Mesothelial cell of epicardium (in vitro differentiated cells): ENCODE data around the gene PSMD3. TPM values are rescaled to one million over a fixed set of nuclear protein-coding genes. Genes with fewer than 3 reads are reported as not detected.

ENCODE experiments used
- DNase-seq, 2 experiments: peaks; one replicate each; pipeline ENCODE4 v3.0.0; 2021; ENCODE audit warnings: low spot score in 2 of 2; ENCODE audit not compliant: unreplicated experiment in 2 of 2
- H3K27ac Mint-ChIP-seq: 2 replicates; pipeline ENCODE4 v1.8.0; 2021; ENCODE audit warnings: mixed read lengths
- H3K27me3 Mint-ChIP-seq: 2 replicates; pipeline ENCODE4 v1.8.0; 2021; ENCODE audit warnings: low read depth, mixed read lengths
- H3K36me3 Mint-ChIP-seq: 2 replicates; pipeline ENCODE4 v1.8.0; 2021; ENCODE audit warnings: mixed read lengths
- H3K4me1 Mint-ChIP-seq: 2 replicates; pipeline ENCODE4 v1.8.0; 2021; ENCODE audit warnings: mixed read lengths
- H3K4me3 Mint-ChIP-seq: 2 replicates; pipeline ENCODE4 v1.8.0; 2021; ENCODE audit warnings: mild to moderate bottlenecking, moderate library complexity, mixed read lengths
- H3K9me3 Mint-ChIP-seq: 2 replicates; pipeline ENCODE4 v1.8.0; 2021; ENCODE audit warnings: mixed read lengths
- CTCF ChIP-seq: fragments of 200-600 bp; sonication (generic); IDR thresholded peaks from one replicate; pipeline ENCODE4 v1.5.0; 2021; ENCODE audit warnings: antibody characterized with exemption; ENCODE audit not compliant: unreplicated experiment
- total RNA-seq: library from RNA; stranded (reverse); gene quantifications from 3 replicates; pipeline ENCODE4 v1.2.1, GENCODE V29; 2021

The PSMD3 gene
- total RNA-seq, 1 donor from 2014 or later: 110 TPM

DNA sequence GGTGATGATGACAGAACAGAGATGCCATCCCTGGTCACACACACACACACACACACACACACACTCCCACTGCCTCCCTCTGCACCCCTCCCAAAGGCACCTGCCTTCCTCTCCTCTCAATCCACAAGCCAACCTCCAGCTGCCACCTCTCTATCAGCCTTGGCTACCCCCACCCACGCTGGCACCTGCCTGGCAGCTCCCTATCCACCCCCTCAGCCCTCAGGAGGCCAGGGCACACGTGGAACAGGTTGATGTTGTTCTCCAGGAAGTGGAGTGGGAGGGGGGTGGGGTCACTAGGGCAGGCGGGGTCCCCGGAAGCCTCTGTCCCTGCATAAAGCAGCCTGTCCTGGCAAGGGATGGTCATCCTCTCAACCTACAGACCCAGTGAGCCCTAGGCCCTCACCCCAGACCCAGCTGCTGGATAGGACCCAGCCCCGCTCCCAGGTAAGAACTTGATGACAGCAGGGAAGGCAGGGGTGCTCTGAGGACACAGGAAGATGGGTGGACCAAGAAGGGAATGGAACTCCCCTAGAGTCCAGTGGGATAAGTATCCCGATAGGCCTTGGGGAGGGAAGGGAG, 17.9 kb upstream of the PSMD3 start, which contains the start of gene GSDMA:
Gene GSDMA, plus strand, starts transcription at position 363 of the 579 bp plus-strand sequence. CDS start 2,684 bp downstream, outside the sequence.
- Mint-ChIP-seq H3K4me1 (peaks cover 8% of the 10 kb centered on the region), H3K9me3 (no peaks in the 10 kb centered on the region), H3K27ac (no peak within 1 kb of the TSS)

GRCh38 chr17:39963829-39964228, 16.8 kb upstream of the PSMD3 start:
- no peak for DNase-seq
- no peaks in the 10 kb centered on the region for H3K9me3 Mint-ChIP-seq
- H3K4me3 Mint-ChIP-seq: no peak overlapping the region
- no peaks in the 10 kb centered on the region for H3K36me3 Mint-ChIP-seq
- H3K27ac Mint-ChIP-seq: no peak overlapping the region
- H3K4me1 Mint-ChIP-seq: peaks cover 8% of the 10 kb centered on the region
- peaks cover 34% of the 10 kb centered on the region for H3K27me3 Mint-ChIP-seq
- no peak for TF ChIP-seq CTCF

More for the DNA sequence above, 17.9 kb upstream of the PSMD3 start, which contains the start of gene GSDMA:
- no peaks in the 10 kb centered on the region for H3K36me3 Mint-ChIP-seq
- no peak for TF ChIP-seq CTCF
- no peak for DNase-seq
- H3K27me3 Mint-ChIP-seq: peaks cover 30% of the 10 kb centered on the region
- H3K4me3 Mint-ChIP-seq: no peak within 1 kb of the TSS

DNA sequence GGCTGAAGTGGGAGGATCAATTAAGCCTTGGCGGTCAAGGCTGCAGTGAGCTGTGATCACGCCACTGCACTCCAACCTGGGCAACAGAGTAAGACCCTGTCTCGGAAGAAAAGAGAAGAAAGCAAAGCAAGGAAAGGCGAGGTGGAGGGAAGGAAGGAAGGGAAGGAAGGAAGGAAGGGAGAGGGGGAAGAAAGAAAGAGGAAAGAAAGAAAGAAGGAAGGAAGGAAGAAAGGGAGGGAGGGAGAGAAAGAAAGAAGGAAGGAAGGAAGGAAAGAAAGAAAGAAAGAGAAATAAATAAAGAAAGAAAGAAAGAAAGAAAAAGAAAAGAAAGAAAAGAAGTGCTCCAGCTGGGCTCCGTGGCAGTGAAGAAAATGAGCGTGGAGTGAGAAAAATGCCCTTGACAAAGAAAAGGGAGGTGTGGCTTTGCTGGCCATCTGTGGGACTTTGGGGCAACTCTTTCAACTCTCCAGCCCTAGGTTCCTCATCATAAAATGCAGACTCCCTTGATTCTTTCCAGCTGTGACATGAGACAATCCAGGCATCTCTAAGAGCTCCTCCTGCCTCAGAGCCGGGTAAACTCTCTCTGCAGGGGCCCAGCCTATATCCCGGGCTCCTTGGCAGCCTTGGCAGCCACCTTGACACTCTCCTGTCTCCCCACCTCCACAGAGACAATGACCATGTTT, 15.4 kb upstream of the PSMD3 start:
- no peaks in the 10 kb centered on the region for H3K9me3 Mint-ChIP-seq
- no peak for DNase-seq
- TF ChIP-seq CTCF: no peak
- H3K4me1 Mint-ChIP-seq: peaks cover 4% of the 10 kb centered on the region
- H3K4me3 Mint-ChIP-seq: no peak overlapping the region
- no peaks in the 10 kb centered on the region for H3K36me3 Mint-ChIP-seq
- no peak overlapping the region for H3K27ac Mint-ChIP-seq
- H3K27me3 Mint-ChIP-seq: peaks cover 45% of the 10 kb centered on the region

DNA sequence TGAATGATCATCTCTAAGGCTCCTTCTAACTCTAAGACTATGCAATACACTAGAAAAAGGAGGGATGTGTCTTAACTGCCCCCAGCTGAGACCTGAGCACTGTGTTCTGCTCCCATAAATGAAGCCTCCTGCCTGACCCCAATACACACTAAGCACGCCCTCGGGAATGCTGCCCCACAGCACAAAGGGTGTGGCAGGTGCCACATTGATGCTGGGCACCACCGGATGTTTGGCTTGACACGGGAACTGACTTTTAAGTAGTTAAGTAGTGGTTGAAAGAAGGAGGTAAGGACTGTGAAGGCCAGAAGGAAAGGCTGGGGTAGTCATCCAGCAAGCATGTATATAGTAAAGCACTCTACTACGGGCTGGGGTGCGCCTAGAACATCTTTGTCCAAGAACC, 13.8 kb upstream of the PSMD3 start:
- no peak for DNase-seq
- Mint-ChIP-seq H3K4me3 (no peak overlapping the region), H3K9me3 (no peaks in the 10 kb centered on the region), H3K27me3 (peaks cover 61% of the 10 kb centered on the region), H3K27ac (no peak overlapping the region), H3K36me3 (no peaks in the 10 kb centered on the region), H3K4me1 (peaks cover 2% of the 10 kb centered on the region)
- TF ChIP-seq CTCF: no peak

- no peak overlapping the region for H3K27ac Mint-ChIP-seq
- H3K4me3 Mint-ChIP-seq: no peak overlapping the region
- H3K9me3 Mint-ChIP-seq: no peaks in the 10 kb centered on the region
- H3K36me3 Mint-ChIP-seq: no peaks in the 10 kb centered on the region
- DNase-seq: no peak
- H3K4me1 Mint-ChIP-seq: peaks cover 8% of the 10 kb centered on the region
- H3K27me3 Mint-ChIP-seq: peaks cover 69% of the 10 kb centered on the region
- no peak for TF ChIP-seq CTCF
These were observed 11.8 kb upstream of the PSMD3 start for GRCh38 chr17:39968761-39969160.
